Duodenal mucosa (tissue), 2 donors: ENCODE results near the gene DCAF17.
"Not testable (repeated sequence)": the region's sequence is repeated elsewhere in the genome, so short reads cannot be mapped to it uniquely, and the experiment has no call there.

Source experiments
- H3K27ac ChIP-seq: one replicate; pipeline ENCODE4 v1.7.0; 2013; ENCODE audit warnings: low read depth, low read length
- H3K27me3 ChIP-seq, 2 donors: one replicate each; pipeline ENCODE4 v1.7.0; 2013; ENCODE audit warnings: low read length in 2 of 2, control low read depth in 1 of 2; ENCODE audit not compliant: insufficient read depth in 2 of 2, control insufficient read depth in 1 of 2
- H3K36me3 ChIP-seq, 2 donors: one replicate each; pipeline ENCODE4 v1.7.0; 2013; ENCODE audit warnings: low read length in 2 of 2, control low read depth in 1 of 2; ENCODE audit not compliant: insufficient read depth in 2 of 2, control insufficient read depth in 1 of 2
- H3K4me1 ChIP-seq, 2 donors: one replicate each; pipeline ENCODE4 v1.7.0; 2013; ENCODE audit warnings: low read length in 2 of 2, control low read depth in 1 of 2; ENCODE audit not compliant: insufficient read depth in 2 of 2, control insufficient read depth in 1 of 2
- H3K4me3 ChIP-seq, 2 donors: one replicate each; pipeline ENCODE4 v1.7.0; 2013; ENCODE audit warnings: low read length in 2 of 2, low read depth in 1 of 2
- H3K9ac ChIP-seq, 2 donors: one replicate each; pipeline ENCODE4 v1.7.0; 2013; ENCODE audit warnings: low read length in 2 of 2, low read depth in 1 of 2
- H3K9me3 ChIP-seq, 2 donors: one replicate each; pipeline ENCODE4 v1.7.0; 2013; ENCODE audit warnings: low read length in 2 of 2, control low read depth in 1 of 2; ENCODE audit not compliant: control insufficient read depth in 1 of 2

DCAF17 gene

DNA sequence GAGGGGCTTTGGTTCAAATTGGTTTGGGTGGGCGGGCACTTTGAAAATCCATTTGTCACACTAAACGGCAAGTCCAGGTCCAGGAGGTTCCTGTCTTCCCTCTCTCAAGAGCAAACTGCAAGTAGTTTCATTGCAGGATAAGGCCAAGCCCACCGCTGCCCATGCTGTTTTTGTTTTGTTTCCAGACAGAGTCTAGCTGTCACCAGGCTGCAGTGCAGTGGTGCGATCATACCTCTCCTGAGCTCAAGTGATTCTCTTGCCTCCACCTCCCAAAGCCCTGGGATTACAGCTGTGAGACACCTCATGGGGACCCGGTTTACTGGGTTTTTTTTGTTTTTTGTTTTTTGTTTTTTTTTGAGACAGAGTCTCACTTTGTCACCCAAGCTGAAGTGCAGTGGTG, 86.4 kb downstream of the DCAF17 start:
- Histone ChIP-seq H3K4me1 (peaks cover 5 to 11% of the 10 kb centered on the region in 2 donors), H3K27me3 (no peaks in the 10 kb centered on the region), H3K9ac (no peak overlapping the region), H3K4me3 (no peak overlapping the region), H3K36me3 (no peaks in the 10 kb centered on the region), H3K27ac (no peak overlapping the region), H3K9me3 (no peaks in the 10 kb centered on the region)

DNA sequence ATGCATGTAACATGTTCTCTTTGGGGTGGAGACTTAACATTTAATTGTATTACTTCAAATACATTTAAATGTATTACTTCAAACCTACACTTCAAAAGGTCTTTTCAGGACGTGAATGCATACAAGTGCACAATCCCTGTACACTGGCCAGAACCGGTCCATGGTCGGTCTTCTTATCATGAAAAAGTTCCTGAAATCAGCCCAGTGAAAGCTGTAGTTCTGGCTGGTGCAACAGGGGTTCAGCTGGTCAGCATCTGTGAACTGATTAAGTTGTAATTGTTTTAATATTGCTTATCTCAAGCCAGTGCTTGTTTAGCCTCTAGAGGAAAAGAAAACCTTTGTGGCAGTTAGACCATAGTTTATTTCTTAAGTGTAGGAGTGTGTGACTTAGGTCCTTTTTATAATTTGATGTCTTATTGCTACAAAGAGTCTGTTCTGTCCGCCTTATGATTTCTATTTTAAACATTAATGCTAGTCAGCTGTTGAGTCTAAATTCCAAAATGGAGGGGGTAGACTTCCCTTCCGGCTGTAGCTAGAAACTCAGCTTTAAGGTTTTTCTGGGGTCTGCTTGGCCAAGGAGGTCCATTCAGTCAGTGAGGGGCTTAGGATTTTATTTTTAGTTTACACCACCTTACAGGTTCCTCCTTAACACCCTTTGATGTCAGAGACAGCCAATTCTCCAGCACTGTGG, 87.5 kb downstream of the DCAF17 start:
- H3K9ac ChIP-seq = peak overlapping the region; percentile 49 to 86
- H3K9me3 ChIP-seq = no peaks in the 10 kb centered on the region
- peak overlapping the region; percentile 92 to 94 for H3K4me3 ChIP-seq
- H3K36me3 ChIP-seq = no peaks in the 10 kb centered on the region
- peaks cover 5 to 11% of the 10 kb centered on the region in 2 donors for H3K4me1 ChIP-seq
- H3K27me3 ChIP-seq = no peaks in the 10 kb centered on the region
- peak overlapping the region; percentile 59 for H3K27ac ChIP-seq

DNA sequence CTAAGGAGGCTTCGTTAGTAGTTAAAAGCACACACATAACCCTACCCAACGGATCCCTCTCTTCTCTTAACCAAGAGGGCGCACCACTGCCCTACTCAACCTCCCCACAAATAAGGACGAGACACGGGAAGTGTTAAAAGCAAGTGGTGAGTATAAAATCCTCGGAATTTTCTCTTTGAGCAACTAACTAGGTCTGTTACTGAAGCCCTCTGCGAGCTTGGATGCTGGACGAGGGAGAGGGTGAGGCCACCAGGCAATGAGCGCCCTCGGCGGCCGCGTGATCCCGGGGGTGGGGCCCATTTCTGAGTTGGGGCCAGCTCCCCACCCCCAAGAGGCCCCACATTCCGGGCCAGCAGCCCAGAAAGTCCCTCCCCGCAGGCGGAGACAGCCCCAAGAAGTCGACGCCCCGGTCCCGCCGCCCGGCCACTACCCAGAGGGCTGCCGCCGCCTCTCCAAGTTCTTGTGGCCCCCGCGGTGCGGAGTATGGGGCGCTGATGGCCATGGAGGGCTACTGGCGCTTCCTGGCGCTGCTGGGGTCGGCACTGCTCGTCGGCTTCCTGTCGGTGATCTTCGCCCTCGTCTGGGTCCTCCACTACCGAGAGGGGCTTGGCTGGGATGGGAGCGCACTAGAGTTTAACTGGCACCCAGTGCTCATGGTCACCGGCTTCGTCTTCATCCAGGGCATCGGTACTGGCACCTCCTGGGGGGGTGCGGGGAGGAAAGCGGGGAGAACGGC, 88.2 kb downstream of the DCAF17 start, which contains the start of gene CYBRD1:
Gene CYBRD1 (plus strand): TSS at position 423 of the 736 bp plus-strand sequence. CDS start 72 bp downstream, at position 495.
- H3K9me3 ChIP-seq = no peaks in the 10 kb centered on the region
- H3K4me3 ChIP-seq = peak within 1 kb of the TSS; percentile 92 to 94
- peak within 1 kb of the TSS; percentile 88 for H3K27ac ChIP-seq
- H3K27me3 ChIP-seq = no peaks in the 10 kb centered on the region
- peaks cover 5 to 11% of the 10 kb centered on the region in 2 donors for H3K4me1 ChIP-seq
- peak within 1 kb of the TSS; percentile 86 to 88 for H3K9ac ChIP-seq
- no peaks in the 10 kb centered on the region for H3K36me3 ChIP-seq

DNA sequence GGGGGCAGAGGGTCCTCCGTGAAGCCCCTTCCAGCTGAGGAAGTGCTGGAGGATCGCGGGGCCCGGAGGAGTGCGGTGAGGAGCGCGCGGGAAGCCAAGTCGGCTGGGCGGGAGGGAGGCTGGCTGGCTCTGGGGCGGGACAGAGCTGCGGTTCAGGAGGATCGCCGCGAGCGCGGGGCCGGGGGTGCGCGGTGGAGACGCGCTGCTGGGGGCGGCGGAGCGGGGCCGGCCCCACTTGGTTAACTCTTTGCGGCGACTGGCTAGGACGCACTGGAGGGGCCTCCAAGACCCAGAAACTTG, 88.7 kb downstream of the DCAF17 start:
- Histone ChIP-seq H3K27ac (peak overlapping the region; percentile 88), H3K9me3 (no peaks in the 10 kb centered on the region), H3K9ac (peak overlapping the region; percentile 86 to 88), H3K4me3 (peak overlapping the region; percentile 92 to 94), H3K36me3 (no peaks in the 10 kb centered on the region), H3K4me1 (peaks cover 5 to 11% of the 10 kb centered on the region in 2 donors), H3K27me3 (no peaks in the 10 kb centered on the region)

DNA sequence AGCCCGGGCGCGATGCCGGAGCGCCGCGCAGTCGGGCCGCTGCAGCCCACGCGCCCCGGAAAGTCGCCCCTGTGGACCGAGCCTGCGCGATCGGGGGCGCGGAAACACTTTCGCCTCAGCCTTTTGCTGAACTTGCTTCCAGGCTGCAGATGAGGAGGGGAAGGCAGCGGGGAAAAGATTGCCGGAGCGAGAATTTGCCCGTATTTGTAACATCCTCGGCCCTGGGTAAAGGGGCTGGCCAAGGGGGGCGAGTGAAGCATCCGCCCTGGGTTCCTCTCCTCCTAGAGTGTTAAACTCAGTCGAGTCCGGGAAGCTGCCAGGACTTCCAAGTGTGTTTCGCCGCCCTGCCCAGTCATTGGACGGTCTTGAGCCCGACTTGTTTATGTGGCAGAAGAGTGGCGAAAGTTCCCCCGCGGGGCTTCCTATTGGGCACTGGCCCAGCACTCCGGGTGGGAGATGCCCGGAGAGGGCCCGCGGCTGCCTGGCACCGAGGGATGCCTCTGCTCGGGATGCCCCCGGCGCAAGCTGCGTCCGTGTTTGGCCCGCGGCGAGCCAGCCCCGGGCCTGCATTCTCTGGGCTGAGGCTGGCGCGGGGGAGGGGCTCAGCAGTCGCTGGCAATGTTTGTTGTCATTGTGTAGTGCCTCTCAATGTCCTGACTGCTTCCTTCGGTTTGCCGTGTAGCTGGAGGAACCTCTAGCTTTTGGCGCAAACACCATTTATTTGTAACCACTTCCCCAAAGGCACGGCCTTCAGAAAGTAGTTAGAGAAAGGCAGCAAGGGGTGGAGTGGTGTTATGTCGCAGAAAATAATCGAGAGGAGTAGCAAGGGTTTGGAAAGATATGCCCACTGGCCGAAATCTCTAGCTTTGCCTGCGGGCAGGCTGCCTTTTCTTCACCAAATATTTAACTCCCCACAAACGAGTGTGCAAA, 89.3 kb downstream of the DCAF17 start:
- no peaks in the 10 kb centered on the region for H3K36me3 ChIP-seq
- peak overlapping the region; percentile 86 to 88 for H3K9ac ChIP-seq
- H3K27me3 ChIP-seq = no peaks in the 10 kb centered on the region
- H3K27ac ChIP-seq = peak overlapping the region; percentile 88
- H3K4me3 ChIP-seq = peak overlapping the region; percentile 92 to 94
- H3K4me1 ChIP-seq = peaks cover 5 to 11% of the 10 kb centered on the region in 2 donors
- no peaks in the 10 kb centered on the region for H3K9me3 ChIP-seq

DNA sequence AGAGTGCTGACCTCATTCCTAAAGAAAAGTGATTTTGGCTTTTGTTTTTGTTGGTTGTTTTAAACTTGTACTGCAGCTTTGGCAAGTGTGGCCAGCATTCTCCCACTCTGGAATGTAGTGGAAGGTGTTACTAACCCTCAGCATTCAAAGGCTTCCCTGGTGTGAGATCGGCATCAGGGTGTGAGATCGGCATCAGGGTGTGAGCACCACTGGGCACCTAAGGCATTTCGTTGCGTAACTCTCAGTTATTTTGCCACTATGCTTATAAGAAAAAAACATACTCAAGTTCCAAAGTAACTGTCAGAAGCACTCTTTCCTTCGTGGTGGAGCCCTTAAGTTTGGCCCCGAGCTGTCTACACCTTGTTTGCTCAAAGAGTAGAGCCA, 90.0 kb downstream of the DCAF17 start:
- H3K36me3 ChIP-seq = no peaks in the 10 kb centered on the region
- no peaks in the 10 kb centered on the region for H3K27me3 ChIP-seq
- peak overlapping the region; percentile 92 to 94 for H3K4me3 ChIP-seq
- H3K27ac ChIP-seq = peak overlapping the region; percentile 88
- H3K9me3 ChIP-seq = no peaks in the 10 kb centered on the region
- H3K9ac ChIP-seq = peak overlapping the region; percentile 86 to 88
- H3K4me1 ChIP-seq = peaks cover 5 to 11% of the 10 kb centered on the region in 2 donors

DNA sequence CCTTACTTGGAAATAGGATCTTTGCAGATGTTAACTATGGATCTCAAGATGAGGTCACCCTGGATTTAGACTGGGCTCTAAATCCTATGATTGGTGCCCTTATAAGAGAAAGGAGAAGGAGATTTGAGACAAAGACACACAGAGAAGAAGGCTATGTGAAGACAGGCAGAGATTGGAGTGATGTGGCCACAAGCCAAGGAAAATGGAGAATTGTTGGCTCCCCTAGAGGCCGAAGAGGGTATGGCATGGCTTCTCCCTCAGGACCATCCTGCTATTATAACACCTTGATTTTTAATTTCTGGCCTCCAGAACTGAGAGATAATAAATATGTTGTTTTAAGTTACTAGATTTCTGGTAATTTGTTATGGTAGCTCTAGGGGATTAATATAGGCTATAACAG, 95.9 kb downstream of the DCAF17 start:
- H3K36me3 ChIP-seq = peaks cover 0 to 3% of the 10 kb centered on the region in 2 donors
- no peak overlapping the region for H3K9ac ChIP-seq
- no peak overlapping the region for H3K27ac ChIP-seq
- peaks cover 0 to 15% of the 10 kb centered on the region in 2 donors for H3K4me1 ChIP-seq
- H3K4me3 ChIP-seq = no peak overlapping the region
- no peaks in the 10 kb centered on the region for H3K27me3 ChIP-seq
- H3K9me3 ChIP-seq = no peaks in the 10 kb centered on the region

DNA sequence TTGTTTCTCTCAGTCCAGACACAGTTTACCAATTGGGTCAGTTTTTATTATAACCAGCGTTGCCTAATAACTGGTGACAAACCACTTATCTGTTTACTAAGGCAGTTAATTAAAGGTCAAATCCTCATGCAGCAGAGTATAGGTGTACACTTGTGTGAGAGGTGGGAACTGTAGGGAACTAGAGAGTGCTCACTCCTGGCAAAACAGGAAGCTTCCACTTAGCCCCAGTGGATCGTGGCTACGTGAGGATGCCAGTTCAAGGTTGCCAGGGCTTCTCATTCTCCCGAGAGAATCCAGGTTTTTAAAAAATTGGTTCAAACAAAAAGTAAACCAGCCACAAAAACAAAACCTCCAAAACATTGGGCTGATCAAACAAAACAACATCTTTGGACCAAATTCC, 96.4 kb downstream of the DCAF17 start:
- Histone ChIP-seq H3K27ac (no peak overlapping the region), H3K4me1 (peaks cover 0 to 15% of the 10 kb centered on the region in 2 donors), H3K4me3 (no peak overlapping the region), H3K9ac (no peak overlapping the region), H3K27me3 (no peaks in the 10 kb centered on the region), H3K9me3 (no peaks in the 10 kb centered on the region), H3K36me3 (peaks cover 0 to 3% of the 10 kb centered on the region in 2 donors)

DNA sequence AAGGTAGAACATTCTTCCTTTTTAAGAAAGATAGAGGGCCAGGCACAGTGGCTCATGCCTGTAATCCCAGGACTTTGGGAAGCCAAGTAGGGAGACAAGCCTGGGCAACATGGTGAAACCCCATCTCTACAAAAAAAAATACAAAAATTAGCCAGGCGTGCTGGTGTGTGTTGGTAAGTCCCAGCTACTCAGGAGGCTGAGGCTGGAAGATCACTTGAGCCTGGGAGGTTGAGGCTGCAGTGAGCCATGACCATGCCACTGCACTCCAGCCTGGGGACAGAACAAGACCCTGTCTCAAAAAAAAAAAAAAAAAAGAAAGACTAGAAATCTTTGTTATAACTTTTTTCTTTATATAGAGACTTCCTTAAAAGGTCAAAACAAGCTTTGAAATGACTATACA, 96.8 kb downstream of the DCAF17 start:
- not testable (repeated sequence) for H3K27ac ChIP-seq

More for the DNA sequence above, 96.8 kb downstream of the DCAF17 start:
- not testable (repeated sequence) for H3K9me3 ChIP-seq, H3K27me3 ChIP-seq, H3K9ac ChIP-seq, H3K4me3 ChIP-seq, H3K36me3 ChIP-seq
- peaks cover 0 to 15% of the 10 kb centered on the region in 2 donors for H3K4me1 ChIP-seq
